Neural cell (in vitro differentiated cells): ENCODE data around the gene PLXNC1. TPM values are rescaled to one million over a fixed set of nuclear protein-coding genes. Genes with fewer than 3 reads are reported as not detected.

Experiments used
- H2AFZ ChIP-seq: fragments of 200-600, 300-800 bp; sonication (generic), shearing (Covaris generic); 2 replicates; pipeline ENCODE4 v1.6.0; 2014; ENCODE audit warnings: low read depth, mild to moderate bottlenecking, antibody characterized with exemption, low read length, moderate library complexity
- H3F3A ChIP-seq: fragments of 200-600 bp; shearing (Covaris generic); 2 replicates; pipeline ENCODE4 v1.6.1; 2016; ENCODE audit warnings: mild to moderate bottlenecking, moderate library complexity, mixed read lengths, antibody characterized with exemption, low read length; ENCODE audit not compliant: insufficient read depth, poor library complexity, severe bottlenecking
- H3K27ac ChIP-seq: fragments of 200-600, 300-800 bp; sonication (generic), shearing (Covaris generic); 2 replicates; pipeline ENCODE4 v1.5.1; 2014; ENCODE audit warnings: mild to moderate bottlenecking, low read length, moderate library complexity
- H3K27me3 ChIP-seq: fragments of 300-800, 200-600 bp; sonication (generic), shearing (Covaris generic); 2 replicates; pipeline ENCODE4 v1.6.0; 2014; ENCODE audit warnings: mild to moderate bottlenecking, low read depth, low read length, moderate library complexity; ENCODE audit not compliant: insufficient read depth
- H3K36me3 ChIP-seq: fragments of 300-800, 200-600 bp; sonication (generic), shearing (Covaris generic); 2 replicates; pipeline ENCODE4 v1.5.1; 2014; ENCODE audit warnings: mild to moderate bottlenecking, antibody characterized with exemption, low read length, moderate library complexity; ENCODE audit not compliant: insufficient read depth
- H3K4me2 ChIP-seq: fragments of 300-800, 200-600 bp; sonication (generic), shearing (Covaris generic); 2 replicates; pipeline ENCODE4 v1.6.0; 2014; ENCODE audit warnings: mild to moderate bottlenecking, low read length
- H3K4me3 ChIP-seq: fragments of 300-800, 200-600 bp; sonication (generic), shearing (Covaris generic); 2 replicates; pipeline ENCODE4 v1.5.1; 2014; ENCODE audit warnings: mild to moderate bottlenecking, low read length, moderate library complexity
- H3K79me2 ChIP-seq: fragments of 200-600 bp; shearing (Covaris generic); replicated peaks from 2 replicates; pipeline ENCODE4 v1.6.0; 2014; ENCODE audit warnings: mild to moderate bottlenecking, low read length, moderate library complexity; ENCODE audit not compliant: insufficient read depth
- H3K9ac ChIP-seq: fragments of 300-800, 200-600 bp; sonication (generic), shearing (Covaris generic); 2 replicates; pipeline ENCODE4 v1.6.1; 2016; ENCODE audit warnings: mild to moderate bottlenecking, low read length, mixed read lengths
- H3K9me2 ChIP-seq: fragments of 200-600 bp; shearing (Covaris generic); 2 replicates; pipeline ENCODE4 v1.6.1; 2016; ENCODE audit warnings: mild to moderate bottlenecking, low read length, mixed read lengths; ENCODE audit not compliant: insufficient read depth
- H3K9me3 ChIP-seq: fragments of 200-600, 300-800 bp; sonication (generic), shearing (Covaris generic); 2 replicates; pipeline ENCODE4 v1.6.1; 2016; ENCODE audit warnings: mild to moderate bottlenecking, mixed run types, low read length, moderate library complexity, mixed read lengths
- H4K20me1 ChIP-seq: fragments of 200-600 bp; shearing (Covaris generic); 2 replicates; pipeline ENCODE4 v1.6.1; 2016; ENCODE audit warnings: mild to moderate bottlenecking, mixed run types; ENCODE audit not compliant: insufficient read depth
- CTCF ChIP-seq: fragments of 450-650 bp; IDR thresholded peaks from 2 replicates; pipeline ENCODE4 v1.5.1; 2014; ENCODE audit warnings: antibody characterized with exemption, mild to moderate bottlenecking, moderate library complexity; ENCODE audit not compliant: poor library complexity, severe bottlenecking
- EP300 ChIP-seq: fragments of 450-650 bp; conservative IDR thresholded peaks from 2 replicates; pipeline ENCODE4 v1.6.1; 2014; ENCODE audit warnings: antibody characterized with exemption, mild to moderate bottlenecking, moderate library complexity; ENCODE audit not compliant: poor library complexity, severe bottlenecking
- EZH2 ChIP-seq: fragments of 200-600, 300-800 bp; shearing (Covaris generic), sonication (generic); IDR thresholded peaks from 2 replicates; pipeline ENCODE4 v1.6.1; 2014; ENCODE audit warnings: antibody characterized with exemption, low read length, borderline replicate concordance, mild to moderate bottlenecking; ENCODE audit not compliant: insufficient read depth, poor library complexity, severe bottlenecking
- MXI1 ChIP-seq: fragments of 450-650 bp; conservative IDR thresholded peaks from 2 replicates; pipeline ENCODE4 v1.6.1; 2014; ENCODE audit warnings: antibody characterized with exemption, mild to moderate bottlenecking; ENCODE audit not compliant: poor library complexity, severe bottlenecking
- POLR2AphosphoS5 ChIP-seq: IDR thresholded peaks from 2 replicates; pipeline ENCODE4 v1.6.1; 2012
- RAD21 ChIP-seq: fragments of 450-650 bp; conservative IDR thresholded peaks from 2 replicates; pipeline ENCODE4 v1.6.1; 2014; ENCODE audit warnings: antibody characterized with exemption, mild to moderate bottlenecking, moderate library complexity
- REST ChIP-seq: IDR thresholded peaks from 2 replicates; pipeline ENCODE4 v1.6.1; 2012; ENCODE audit warnings: borderline replicate concordance
- SMC3 ChIP-seq: fragments of 450-650 bp; conservative IDR thresholded peaks from 2 replicates; pipeline ENCODE4 v1.6.1; 2014; ENCODE audit warnings: antibody characterized with exemption, mild to moderate bottlenecking, moderate library complexity; ENCODE audit not compliant: poor library complexity
- TAF1 ChIP-seq: IDR thresholded peaks from 2 replicates; pipeline ENCODE4 v1.6.1; 2012; ENCODE audit warnings: low read depth
- polyA plus RNA-seq: library from polyadenylated mRNA; depleted of rRNA; stranded (reverse); fragments of >200 nt; gene quantifications from 2 replicates; pipeline ENCODE4 v1.2.3, GENCODE V29; 2014

Gene PLXNC1
- polyA plus RNA-seq, 1 donor from 2014 or later = 76.3 TPM

GRCh38 chr12:94191023-94191422, 42.6 kb downstream of the PLXNC1 start:
- no peaks in the 10 kb centered on the region for H3K9me2 ChIP-seq
- H3K36me3 ChIP-seq = peaks cover 28% of the 10 kb centered on the region
- H3K4me2 ChIP-seq = no peak overlapping the region
- no peak overlapping the region for H3K9ac ChIP-seq
- no peak overlapping the region for H3K27ac ChIP-seq
- H4K20me1 ChIP-seq = no peaks in the 10 kb centered on the region
- no peaks in the 10 kb centered on the region for H3K9me3 ChIP-seq
- H3K79me2 ChIP-seq = no peaks in the 10 kb centered on the region
- no peaks in the 10 kb centered on the region for H3K27me3 ChIP-seq
- no peak overlapping the region for H2AFZ ChIP-seq
- peaks cover 9% of the 10 kb centered on the region for H3F3A ChIP-seq
- TF ChIP-seq RAD21 (no peak), POLR2AphosphoS5 (no peak), MXI1 (no peak), REST (no peak), CTCF (no peak), EZH2 (no peak), TAF1 (no peak), SMC3 (no peak)
- no peak overlapping the region for H3K4me3 ChIP-seq

- Histone ChIP-seq H3K9ac (no peak overlapping the region), H3K79me2 (no peaks in the 10 kb centered on the region), H2AFZ (no peak overlapping the region), H3K4me3 (no peak overlapping the region), H3F3A (peaks cover 9% of the 10 kb centered on the region), H3K9me2 (no peaks in the 10 kb centered on the region), H3K27ac (no peak overlapping the region), H3K9me3 (peaks cover 2% of the 10 kb centered on the region), H3K36me3 (peaks cover 28% of the 10 kb centered on the region), H4K20me1 (no peaks in the 10 kb centered on the region), H3K4me2 (no peak overlapping the region), H3K27me3 (no peaks in the 10 kb centered on the region)
- TF ChIP-seq EP300 (no peak), RAD21 (no peak)
Observed at GRCh38 chr12:94191811-94192210, 43.4 kb downstream of the PLXNC1 start.

GRCh38 chr12:94192506-94192905, 44.1 kb downstream of the PLXNC1 start:
- no peak for TF ChIP-seq REST
- no peak for TF ChIP-seq TAF1
- TF ChIP-seq EP300 = no peak
- no peak for TF ChIP-seq EZH2
- no peak for TF ChIP-seq MXI1
- no peak for TF ChIP-seq RAD21
- no peak for TF ChIP-seq SMC3
- no peak for TF ChIP-seq POLR2AphosphoS5
- no peak for TF ChIP-seq CTCF
- no peak overlapping the region for H3K9ac ChIP-seq
- no peaks in the 10 kb centered on the region for H4K20me1 ChIP-seq
- H3K9me3 ChIP-seq = peaks cover 4% of the 10 kb centered on the region
- peaks cover 9% of the 10 kb centered on the region for H3F3A ChIP-seq
- H3K27me3 ChIP-seq = no peaks in the 10 kb centered on the region
- no peak overlapping the region for H3K27ac ChIP-seq
- H3K79me2 ChIP-seq = no peaks in the 10 kb centered on the region
- H2AFZ ChIP-seq = no peak overlapping the region
- H3K9me2 ChIP-seq = no peaks in the 10 kb centered on the region
- H3K36me3 ChIP-seq = peaks cover 28% of the 10 kb centered on the region
- no peak overlapping the region for H3K4me3 ChIP-seq
- no peak overlapping the region for H3K4me2 ChIP-seq
